Transverse colon (tissue), 4 donors: ENCODE data around the gene NEURL1.

Experiments used
- POLR2AphosphoS5 ChIP-seq, 3 donors: sonication (generic); formaldehyde crosslinking; IDR thresholded peaks; one replicate each; pipeline ENCODE4 v1.6.1; 2016; ENCODE audit warnings: antibody characterized with exemption in 3 of 3
- TF ChIP-seq, protein P1 (sequence below), 5 experiments: fragments of 200-600 bp in 3 of 5; fragments of 450-650 bp in 2 of 5; sonication (generic) in 3 of 5; IDR thresholded peaks; 1 replicate in 2 of 5; 2 replicates in 3 of 5; pipeline ENCODE4 v1.5.1; 2016 to 2017; ENCODE audit warnings: antibody characterized with exemption in 5 of 5, inconsistent platforms in 3 of 5, mild to moderate bottlenecking in 2 of 5, moderate library complexity in 1 of 5

DNA sequence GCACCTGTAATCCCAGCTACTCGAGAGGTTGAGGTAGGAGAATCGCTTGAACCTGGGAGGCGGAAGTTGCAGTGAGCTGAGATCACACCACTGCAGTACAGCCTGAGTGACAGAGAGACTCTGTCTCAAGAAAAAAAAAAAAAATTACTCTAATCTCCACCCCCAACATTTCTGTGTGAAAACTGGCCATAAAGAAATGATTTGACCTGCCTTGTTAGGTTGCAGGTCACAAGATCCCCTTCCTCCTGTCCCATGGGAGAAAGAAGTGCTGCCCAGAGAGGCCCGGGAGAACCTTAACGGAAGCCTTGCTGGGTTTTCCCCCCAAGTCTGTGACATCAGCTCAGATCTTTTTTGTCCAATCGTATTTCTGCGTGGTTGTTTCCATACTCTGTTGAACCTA lies 26.1 kb upstream of the NEURL1 start:
- no peak for TF ChIP-seq POLR2AphosphoS5 (IDR thresholded peaks at IDR 0.05)
- TF ChIP-seq, protein P1, sequence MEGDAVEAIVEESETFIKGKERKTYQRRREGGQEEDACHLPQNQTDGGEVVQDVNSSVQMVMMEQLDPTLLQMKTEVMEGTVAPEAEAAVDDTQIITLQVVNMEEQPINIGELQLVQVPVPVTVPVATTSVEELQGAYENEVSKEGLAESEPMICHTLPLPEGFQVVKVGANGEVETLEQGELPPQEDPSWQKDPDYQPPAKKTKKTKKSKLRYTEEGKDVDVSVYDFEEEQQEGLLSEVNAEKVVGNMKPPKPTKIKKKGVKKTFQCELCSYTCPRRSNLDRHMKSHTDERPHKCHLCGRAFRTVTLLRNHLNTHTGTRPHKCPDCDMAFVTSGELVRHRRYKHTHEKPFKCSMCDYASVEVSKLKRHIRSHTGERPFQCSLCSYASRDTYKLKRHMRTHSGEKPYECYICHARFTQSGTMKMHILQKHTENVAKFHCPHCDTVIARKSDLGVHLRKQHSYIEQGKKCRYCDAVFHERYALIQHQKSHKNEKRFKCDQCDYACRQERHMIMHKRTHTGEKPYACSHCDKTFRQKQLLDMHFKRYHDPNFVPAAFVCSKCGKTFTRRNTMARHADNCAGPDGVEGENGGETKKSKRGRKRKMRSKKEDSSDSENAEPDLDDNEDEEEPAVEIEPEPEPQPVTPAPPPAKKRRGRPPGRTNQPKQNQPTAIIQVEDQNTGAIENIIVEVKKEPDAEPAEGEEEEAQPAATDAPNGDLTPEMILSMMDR (IDR thresholded peaks at IDR 0.05), result no peak
